K562 (cell line): ENCODE results near the gene TRAIP.
"Not testable (repeated sequence)": the region's sequence is repeated elsewhere in the genome, so short reads cannot be mapped to it uniquely, and the experiment has no call there.

Experiments used
- CTCF ChIP-seq, 3 experiments: IDR thresholded peaks in 2 of 3; conservative IDR thresholded peaks in 1 of 3; 2 replicates each; pipeline ENCODE4 v1.5.1; 2011 to 2012; ENCODE audit warnings: low read length in 3 of 3, mild to moderate bottlenecking in 3 of 3, control low read depth in 2 of 3, improper control_type of control experiment in 1 of 3, inconsistent platforms in 1 of 3, low read depth in 1 of 3, mixed read lengths in 1 of 3, moderate library complexity in 1 of 3; ENCODE audit not compliant: insufficient read depth in 2 of 3
- MAZ ChIP-seq, 2 experiments: fragments of 450-650 bp in 1 of 2; sonication (generic) in 1 of 2; formaldehyde crosslinking; IDR thresholded peaks in 1 of 2; conservative IDR thresholded peaks in 1 of 2; 2 replicates each; pipeline versions ENCODE4 v1.4.0 to v1.5.0; 2020; ENCODE audit warnings: mild to moderate bottlenecking in 1 of 2, missing genetic modification reagents in 1 of 2
- TSC22D4 ChIP-seq: fragments of 450-650 bp; IDR thresholded peaks from 2 replicates; pipeline ENCODE4 v1.6.1; 2016; ENCODE audit warnings: missing genetic modification characterization, missing biosample characterization, control low read depth
- ZC3H8 ChIP-seq: fragments of 450-650 bp; IDR thresholded peaks from 2 replicates; pipeline ENCODE4 v1.6.1; 2017

DNA sequence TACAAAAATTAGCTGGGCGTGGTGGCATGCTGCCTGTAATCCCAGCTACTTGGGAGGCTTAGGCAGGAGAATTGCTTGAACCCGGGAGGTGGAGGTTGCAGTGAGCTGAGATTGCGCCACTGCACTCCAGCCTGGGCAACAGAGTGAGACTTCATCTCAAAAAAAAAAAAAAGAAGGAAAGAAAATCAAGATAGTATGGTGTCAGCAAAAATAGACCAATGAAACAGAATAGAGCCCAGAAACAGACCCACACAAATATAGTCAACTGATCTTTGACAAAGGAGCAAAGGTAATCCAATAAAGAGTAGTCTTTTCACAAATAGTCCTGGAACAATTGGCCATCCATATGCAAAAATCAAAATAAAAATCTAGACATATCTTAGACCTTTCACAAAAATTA lies 33.2 kb downstream of the TRAIP start:
- not testable (repeated sequence) for TF ChIP-seq TSC22D4 (tag); CTCF (IDR thresholded peaks at IDR 0.05 in 2 of 3, conservative IDR thresholded peaks at IDR 0.05 in 1 of 3; ENCODE audit: insufficient read depth in 2 of 3, low read depth in 1 of 3, low read length in 3 of 3); MAZ (CRISPR knock-in tag; conservative IDR thresholded peaks at IDR 0.05 in 1 of 2, IDR thresholded peaks at IDR 0.05 in 1 of 2); ZC3H8
